Endothelial cell of umbilical vein (primary cell): Measurements from ENCODE around the gene PRKCZ.

ENCODE experiments used
- CTCF ChIP-seq, 2 donors: IDR thresholded peaks; 1 replicate in 1 of 2; 2 replicates in 1 of 2; pipeline ENCODE4 v1.5.1; 2011; ENCODE audit warnings: low read length in 2 of 2, mild to moderate bottlenecking in 2 of 2, moderate library complexity in 2 of 2, control low read depth in 1 of 2, inconsistent platforms in 1 of 2, low read depth in 1 of 2; ENCODE audit not compliant: insufficient read depth in 1 of 2; ENCODE audit errors: extremely low read depth in 1 of 2
- EZH2 ChIP-seq: IDR thresholded peaks from 2 replicates; pipeline ENCODE4 v1.6.1; 2012; ENCODE audit warnings: borderline replicate concordance, low read depth, mild to moderate bottlenecking, moderate library complexity, low read length, inconsistent platforms; ENCODE audit not compliant: severe bottlenecking
- FOS ChIP-seq: IDR thresholded peaks from 2 replicates; pipeline ENCODE4 v1.6.1; 2011; ENCODE audit warnings: mild to moderate bottlenecking, low read length, moderate library complexity, borderline replicate concordance; ENCODE audit not compliant: insufficient read depth
- JUN ChIP-seq: IDR thresholded peaks from 2 replicates; pipeline ENCODE4 v1.6.1; 2011; ENCODE audit warnings: borderline replicate concordance, low read depth; ENCODE audit not compliant: insufficient read length, insufficient read depth
- MYC ChIP-seq: IDR thresholded peaks from one replicate; pipeline ENCODE4 v1.6.1; 2011; ENCODE audit warnings: mild to moderate bottlenecking, low read depth, low read length
- POLR2A ChIP-seq: IDR thresholded peaks from 2 replicates; pipeline ENCODE4 v1.6.1; 2012; ENCODE audit warnings: low read depth, mild to moderate bottlenecking, control low read depth, low read length
- POLR2AphosphoS5 ChIP-seq: IDR thresholded peaks from 2 replicates; pipeline ENCODE4 v1.6.1; 2012; ENCODE audit warnings: low read depth, mild to moderate bottlenecking, control low read depth, low read length, moderate library complexity; ENCODE audit not compliant: insufficient read depth

GRCh38 chr1:2190491-2190976 lies 140.3 kb downstream of the PRKCZ start:
- TF ChIP-seq POLR2AphosphoS5 (no peak), EZH2 (no peak), POLR2A (no peak), JUN (no peak), CTCF (IDR thresholded peaks at IDR 0.05; ENCODE audit: extremely low read depth in 1 of 2, insufficient read depth in 1 of 2, low read depth in 1 of 2, low read length in 2 of 2) (no peak), MYC (no peak), FOS (no peak)
